Left lung (tissue), 10 donors: ENCODE data around the gene PHF3. TPM values are rescaled to one million over a fixed set of nuclear protein-coding genes. Genes with fewer than 3 reads are reported as not detected.

Experiments used
- ATAC-seq: fragments of 200-7000 bp; cut with Tn5 transposase; one replicate; pipeline ENCODE4 v1.9.1; 2020; ENCODE audit warnings: moderate library complexity
- DNase-seq, 4 donors: peaks; one replicate each; pipeline ENCODE4 v3.0.0-alpha.2; 2013 to 2020
- H3K27ac ChIP-seq, 2 donors: fragments of 200-600 bp; sonication (generic) in 1 of 2; one replicate each; pipeline versions ENCODE4 v1.5.0 to v1.8.0; 2020 to 2021
- H3K27me3 ChIP-seq, 2 donors: fragments of 200-600 bp; sonication (generic) in 1 of 2; one replicate each; pipeline versions ENCODE4 v1.5.0 to v1.8.0; 2020 to 2021
- H3K36me3 ChIP-seq, 2 donors: fragments of 200-600 bp; sonication (generic) in 1 of 2; one replicate each; pipeline versions ENCODE4 v1.5.0 to v1.8.0; 2020 to 2021
- H3K4me1 ChIP-seq, 2 donors: fragments of 200-600 bp; one replicate each; pipeline ENCODE4 v1.8.0; 2021
- H3K4me3 ChIP-seq, 2 donors: fragments of 200-600 bp; sonication (generic) in 1 of 2; one replicate each; pipeline versions ENCODE4 v1.5.0 to v1.8.0; 2020 to 2021; ENCODE audit warnings: mild to moderate bottlenecking in 1 of 2
- H3K9me3 ChIP-seq, 2 donors: fragments of 200-600 bp; sonication (generic) in 1 of 2; one replicate each; pipeline versions ENCODE4 v1.5.0 to v1.8.0; 2020 to 2021
- CTCF ChIP-seq, 2 donors: fragments of 200-600 bp; sonication (generic) in 1 of 2; IDR thresholded peaks; one replicate each; pipeline versions ENCODE4 v1.5.0 to v1.8.0; 2021; ENCODE audit warnings: antibody characterized with exemption in 2 of 2
- intact Hi-C, 2 donors: fragments of 100-400 bp; cut with DNase I; formaldehyde crosslinking; loops; one replicate each; pipeline versions ENCODE4 v1.11.2 to v1.14.2; 2022
- polyA plus RNA-seq, 6 donors: library from polyadenylated mRNA; unstranded; fragments of 120-200 nt; gene quantifications; one replicate each; pipeline ENCODE4 v1.2.1, GENCODE V29; 2013; ENCODE audit not compliant: insufficient read length in 6 of 6
- total RNA-seq, 2 donors: library from RNA; stranded (reverse); fragmentation: NEBNext Ultra II Directional; extraction: Animal tissue kit (Norgen Biotek cat#: 25700); gene quantifications; one replicate each; pipeline ENCODE4 v1.2.1, GENCODE V29; 2021
- donor health status: DM: no; HTN: yes; CAD: no.
- donor health status: DM: no; HTN: no; CAD: no.

Gene PHF3
- total and polyA plus RNA-seq, 8 donors: 44.5 to 76.4 (median 66.2) TPM

- Histone ChIP-seq H3K9me3 (no peaks in the 10 kb centered on the region), H3K36me3 (no peaks in the 10 kb centered on the region), H3K27me3 (no peaks in the 10 kb centered on the region), H3K4me1 (peaks cover 0 to 15% of the 10 kb centered on the region in 2 donors), H3K4me3 (peak overlapping the region; percentile 31 to 38), H3K27ac (no peak overlapping the region)
- no peak for DNase-seq
- TF ChIP-seq CTCF (IDR thresholded peaks at IDR 0.05): no peak
- ATAC-seq: peak; percentile 62
- intact Hi-C loops: loop anchor here in 1 of 2 donors (10.0 kb wide), 1 partner anchor 167 kb away; no protein-coding TSS in a partner anchor
These were observed 38.2 kb upstream of the PHF3 start for GRCh38 chr6:63597141-63598048.

GRCh38 chr6:63598049-63599036 is 37.3 kb upstream of the PHF3 start:
- intact Hi-C loops: loop anchor here in 1 of 2 donors (10.0 kb wide), 1 partner anchor 166 kb away; no protein-coding TSS in a partner anchor
- DNase-seq: peak in 3 of 4 donors; percentile 69 to 74 (median 74)
- no peak overlapping the region for H3K27ac ChIP-seq

GRCh38 chr6:63599243-63599642 is 36.4 kb upstream of the PHF3 start:
- intact Hi-C loops: loop anchor here in 1 of 2 donors (10.0 kb wide), 1 partner anchor 166 kb away; no protein-coding TSS in a partner anchor
- TF ChIP-seq CTCF (IDR thresholded peaks at IDR 0.05): no peak
- no peak for ATAC-seq
- H3K4me3 ChIP-seq: no peak overlapping the region
- H3K36me3 ChIP-seq: no peaks in the 10 kb centered on the region
- H3K4me1 ChIP-seq: peaks cover 0 to 15% of the 10 kb centered on the region in 2 donors
- no peak overlapping the region for H3K27ac ChIP-seq
- no peak for DNase-seq
- H3K9me3 ChIP-seq: no peaks in the 10 kb centered on the region
- no peaks in the 10 kb centered on the region for H3K27me3 ChIP-seq

More at GRCh38 chr6:63598049-63599036, 37.3 kb upstream of the PHF3 start:
- no peaks in the 10 kb centered on the region for H3K27me3 ChIP-seq
- no peaks in the 10 kb centered on the region for H3K36me3 ChIP-seq
- peak; percentile 99 for ATAC-seq
- H3K4me1 ChIP-seq: peaks cover 0 to 15% of the 10 kb centered on the region in 2 donors
- peak overlapping the region; percentile 31 to 38 for H3K4me3 ChIP-seq
- H3K9me3 ChIP-seq: no peaks in the 10 kb centered on the region
- peak; percentile 76 to 79 for TF ChIP-seq CTCF (IDR thresholded peaks at IDR 0.05)

- no peak for TF ChIP-seq CTCF (IDR thresholded peaks at IDR 0.05)
- Histone ChIP-seq H3K4me1 (peaks cover 0 to 15% of the 10 kb centered on the region in 2 donors), H3K27ac (no peak overlapping the region), H3K4me3 (no peak overlapping the region), H3K27me3 (no peaks in the 10 kb centered on the region), H3K9me3 (no peaks in the 10 kb centered on the region), H3K36me3 (no peaks in the 10 kb centered on the region)
- DNase-seq: no peak
- intact Hi-C loops: no loop called here
- ATAC-seq: no peak
These were observed 35.5 kb upstream of the PHF3 start for GRCh38 chr6:63600136-63600535.
